Osteoblast (primary cell): ENCODE data around the gene ANKIB1. TPM values are rescaled to one million over a fixed set of nuclear protein-coding genes. Genes with fewer than 3 reads are reported as not detected.

ENCODE experiments used
- DNase-seq: peaks from one replicate; pipeline ENCODE4 v3.0.0; 2011; ENCODE audit warnings: low spot score, mixed read lengths; ENCODE audit not compliant: insufficient read length; ENCODE audit errors: missing footprints
- H2AFZ ChIP-seq: 2 replicates; pipeline ENCODE4 v1.6.0; 2011; ENCODE audit warnings: mild to moderate bottlenecking, low read length
- H3K27ac ChIP-seq: 2 replicates; pipeline ENCODE4 v1.5.1; 2011; ENCODE audit warnings: mild to moderate bottlenecking, low read depth, low read length, moderate library complexity
- H3K27me3 ChIP-seq: 2 replicates; pipeline ENCODE4 v1.6.0; 2012; ENCODE audit warnings: mild to moderate bottlenecking, control low read depth, inconsistent platforms, low read length, moderate library complexity; ENCODE audit not compliant: insufficient read depth
- H3K36me3 ChIP-seq: 2 replicates; pipeline ENCODE4 v1.5.1; 2011; ENCODE audit warnings: mild to moderate bottlenecking, low read length, control low read depth, moderate library complexity; ENCODE audit not compliant: insufficient read depth
- H3K4me1 ChIP-seq: 2 replicates; pipeline ENCODE4 v1.5.1; 2011; ENCODE audit warnings: mild to moderate bottlenecking, low read length, control low read depth, moderate library complexity; ENCODE audit not compliant: insufficient read depth
- H3K4me2 ChIP-seq: 2 replicates; pipeline ENCODE4 v1.6.0; 2011; ENCODE audit warnings: mild to moderate bottlenecking, low read length; ENCODE audit not compliant: insufficient read depth
- H3K4me3 ChIP-seq: fragments of 200-600 bp; sonication (generic); 3 replicates; pipeline ENCODE4 v1.5.1; 2012; ENCODE audit warnings: mild to moderate bottlenecking, low read length, inconsistent platforms; ENCODE audit not compliant: insufficient read depth
- H3K79me2 ChIP-seq: 2 replicates; pipeline ENCODE4 v1.6.0; 2012; ENCODE audit warnings: mild to moderate bottlenecking, low read length, control low read depth, inconsistent platforms; ENCODE audit not compliant: insufficient read depth
- H3K9me3 ChIP-seq: 2 replicates; pipeline ENCODE4 v1.5.1; 2011; ENCODE audit warnings: low read depth, low read length, control low read depth
- H4K20me1 ChIP-seq: 2 replicates; pipeline ENCODE4 v1.6.0; 2012; ENCODE audit warnings: mild to moderate bottlenecking, low read length, control low read depth; ENCODE audit not compliant: insufficient read depth
- CTCF ChIP-seq: IDR thresholded peaks from 2 replicates; pipeline ENCODE4 v1.5.1; 2011; ENCODE audit warnings: mild to moderate bottlenecking, low read depth, low read length, moderate library complexity; ENCODE audit errors: extremely low read depth
- total RNA-seq: library from RNA; depleted of rRNA; stranded (reverse); fragments of >200 nt; gene quantifications from 2 replicates; pipeline ENCODE4 v1.2.3, GENCODE V29; 2012

Gene ANKIB1
- total RNA-seq, 1 donor = 98.1 TPM

- H4K20me1 ChIP-seq = no peaks in the 10 kb centered on the region
- H3K79me2 ChIP-seq = no peaks in the 10 kb centered on the region
- no peak overlapping the region for H3K4me2 ChIP-seq
- no peaks in the 10 kb centered on the region for H3K4me1 ChIP-seq
- H3K36me3 ChIP-seq = peaks cover 5% of the 10 kb centered on the region
- no peaks in the 10 kb centered on the region for H3K27me3 ChIP-seq
- H3K27ac ChIP-seq = no peak overlapping the region
- no peak overlapping the region for H2AFZ ChIP-seq
- no peak overlapping the region for H3K4me3 ChIP-seq
- DNase-seq = no peak
- H3K9me3 ChIP-seq = no peaks in the 10 kb centered on the region
- no peak for TF ChIP-seq CTCF
These were observed 87.0 kb downstream of the ANKIB1 start for GRCh38 chr7:92332782-92333181.

GRCh38 chr7:92333866-92334265, 88.1 kb downstream of the ANKIB1 start:
- no peaks in the 10 kb centered on the region for H3K79me2 ChIP-seq
- H3K4me2 ChIP-seq = no peak overlapping the region
- H3K4me3 ChIP-seq = no peak overlapping the region
- H2AFZ ChIP-seq = no peak overlapping the region
- no peaks in the 10 kb centered on the region for H4K20me1 ChIP-seq
- TF ChIP-seq CTCF = no peak
- H3K36me3 ChIP-seq = peaks cover 5% of the 10 kb centered on the region
- H3K4me1 ChIP-seq = no peaks in the 10 kb centered on the region
- H3K27ac ChIP-seq = no peak overlapping the region
- H3K9me3 ChIP-seq = no peaks in the 10 kb centered on the region
- H3K27me3 ChIP-seq = no peaks in the 10 kb centered on the region
- DNase-seq = no peak

- Histone ChIP-seq H3K79me2 (no peaks in the 10 kb centered on the region), H3K4me2 (no peak overlapping the region), H3K9me3 (no peaks in the 10 kb centered on the region), H3K4me3 (no peak overlapping the region), H2AFZ (no peak overlapping the region), H3K36me3 (peaks cover 5% of the 10 kb centered on the region), H3K4me1 (no peaks in the 10 kb centered on the region), H4K20me1 (no peaks in the 10 kb centered on the region), H3K27me3 (no peaks in the 10 kb centered on the region), H3K27ac (no peak overlapping the region)
- no peak for DNase-seq
- TF ChIP-seq CTCF = no peak
These were observed 89.8 kb downstream of the ANKIB1 start for GRCh38 chr7:92335574-92335973.

GRCh38 chr7:92336662-92337340, 91.0 kb downstream of the ANKIB1 start:
- Histone ChIP-seq H3K27me3 (no peaks in the 10 kb centered on the region), H3K79me2 (no peaks in the 10 kb centered on the region), H4K20me1 (no peaks in the 10 kb centered on the region), H3K27ac (no peak overlapping the region), H3K9me3 (no peaks in the 10 kb centered on the region), H2AFZ (no peak overlapping the region), H3K36me3 (peaks cover 5% of the 10 kb centered on the region), H3K4me2 (no peak overlapping the region), H3K4me3 (no peak overlapping the region), H3K4me1 (no peaks in the 10 kb centered on the region)
- TF ChIP-seq CTCF = no peak
- no peak for DNase-seq
